Natural killer cell (primary cell): ENCODE measurements around the gene MYO1D. TPM values are rescaled to one million over a fixed set of nuclear protein-coding genes. Genes with fewer than 3 reads are reported as not detected.

Source experiments
- ATAC-seq, 3 donors: fragments of 150-1000 bp in 2 of 3; fragments of 200-7000 bp in 1 of 3; cut with Tn5 transposase; 1 replicate in 1 of 3; 2 replicates in 2 of 3; pipeline ENCODE4 v1.10.0; 2021; ENCODE audit warnings: mild to moderate bottlenecking in 2 of 3, moderate library complexity in 2 of 3
- DNase-seq, 2 donors: peaks; one replicate each; pipeline versions ENCODE4 v3.0.0 to v3.0.0-alpha.2; 2013 to 2021; ENCODE audit warnings: mixed read lengths in 1 of 2
- H3K27ac ChIP-seq: one replicate; pipeline ENCODE4 v1.5.1; 2013; ENCODE audit warnings: mild to moderate bottlenecking, low read length
- H3K27me3 ChIP-seq: one replicate; pipeline ENCODE4 v1.6.1; 2013; ENCODE audit warnings: low read length; ENCODE audit not compliant: control insufficient read depth, insufficient read depth
- H3K36me3 ChIP-seq: one replicate; pipeline ENCODE4 v1.6.1; 2013; ENCODE audit warnings: low read length; ENCODE audit not compliant: control insufficient read depth, insufficient read depth
- H3K4me1 ChIP-seq: one replicate; pipeline ENCODE4 v1.6.1; 2013; ENCODE audit warnings: low read length; ENCODE audit not compliant: control insufficient read depth, insufficient read depth
- H3K4me3 ChIP-seq: one replicate; pipeline ENCODE4 v1.5.1; 2013; ENCODE audit warnings: low read length
- H3K9me3 ChIP-seq: one replicate; pipeline ENCODE4 v1.6.1; 2013; ENCODE audit warnings: low read length; ENCODE audit not compliant: control insufficient read depth, insufficient read depth
- H3K27ac Mint-ChIP-seq, 2 donors: one replicate each; pipeline ENCODE4 v1.8.0; 2022; ENCODE audit warnings: mild to moderate bottlenecking in 2 of 2, mixed read lengths in 2 of 2, moderate library complexity in 1 of 2
- H3K27me3 Mint-ChIP-seq, 2 donors: one replicate each; pipeline ENCODE4 v1.8.0; 2022; ENCODE audit warnings: low read depth in 2 of 2, mixed read lengths in 2 of 2
- H3K36me3 Mint-ChIP-seq: one replicate; pipeline ENCODE4 v1.8.0; 2022; ENCODE audit warnings: mixed read lengths
- H3K4me1 Mint-ChIP-seq, 2 donors: one replicate each; pipeline ENCODE4 v1.8.0; 2022; ENCODE audit warnings: mixed read lengths in 2 of 2
- H3K4me3 Mint-ChIP-seq: one replicate; pipeline ENCODE4 v1.8.0; 2022; ENCODE audit warnings: mild to moderate bottlenecking, moderate library complexity, mixed read lengths
- H3K9me3 Mint-ChIP-seq, 2 donors: one replicate each; pipeline ENCODE4 v1.8.0; 2022; ENCODE audit warnings: mixed read lengths in 2 of 2
- WGBS: methylation state at CpG from one replicate; pipeline ENCODE4 v1.1.7; 2013; ENCODE audit warnings: missing lambda C conversion rate; ENCODE audit not compliant: insufficient coverage; 5-methylcytosine and 5-hydroxymethylcytosine counted together
- intact Hi-C: fragments of 100-400 bp; cut with micrococcal nuclease; formaldehyde crosslinking; loops from one replicate; pipeline ENCODE4 v1.14.2; 2022
- total RNA-seq, 4 donors: library from RNA; stranded (reverse); fragments of 120-200 nt in 1 of 4; gene quantifications; one replicate each; pipeline versions ENCODE4 v1.2.3 to v1.2.4, GENCODE V29; 2013 to 2022
- TF ChIP-seq, protein P1 (sequence below): fragments of 200-600 bp; IDR thresholded peaks from one replicate; pipeline ENCODE4 v1.8.0; 2022; ENCODE audit warnings: antibody characterized with exemption

MYO1D gene
- total RNA-seq, 3 donors from 2014 or later (not counting 1 experiment from before 2014, with no cell fraction given) = 6.8 to 20.2 (median 10.5) TPM

DNA sequence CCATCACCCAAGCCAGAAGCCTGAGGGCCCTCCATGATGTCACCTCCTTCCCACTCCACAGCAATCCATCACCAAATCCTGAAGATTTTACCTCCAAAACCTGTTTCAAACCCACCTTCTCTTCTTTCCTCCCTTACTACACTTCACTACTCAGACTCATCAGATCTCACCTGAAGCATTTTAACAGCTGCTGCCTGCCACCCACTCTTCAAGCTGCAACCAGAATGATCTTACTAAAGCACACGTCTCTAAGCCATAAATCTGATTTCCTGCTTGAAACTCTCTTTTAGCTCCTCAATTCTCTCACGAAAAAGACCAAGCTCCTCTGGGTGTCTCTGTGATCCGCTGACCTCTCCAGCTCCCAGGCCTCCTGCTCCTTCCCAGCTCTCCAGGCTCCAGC lies 343.6 kb downstream of the MYO1D start:
- TF ChIP-seq, protein P1, sequence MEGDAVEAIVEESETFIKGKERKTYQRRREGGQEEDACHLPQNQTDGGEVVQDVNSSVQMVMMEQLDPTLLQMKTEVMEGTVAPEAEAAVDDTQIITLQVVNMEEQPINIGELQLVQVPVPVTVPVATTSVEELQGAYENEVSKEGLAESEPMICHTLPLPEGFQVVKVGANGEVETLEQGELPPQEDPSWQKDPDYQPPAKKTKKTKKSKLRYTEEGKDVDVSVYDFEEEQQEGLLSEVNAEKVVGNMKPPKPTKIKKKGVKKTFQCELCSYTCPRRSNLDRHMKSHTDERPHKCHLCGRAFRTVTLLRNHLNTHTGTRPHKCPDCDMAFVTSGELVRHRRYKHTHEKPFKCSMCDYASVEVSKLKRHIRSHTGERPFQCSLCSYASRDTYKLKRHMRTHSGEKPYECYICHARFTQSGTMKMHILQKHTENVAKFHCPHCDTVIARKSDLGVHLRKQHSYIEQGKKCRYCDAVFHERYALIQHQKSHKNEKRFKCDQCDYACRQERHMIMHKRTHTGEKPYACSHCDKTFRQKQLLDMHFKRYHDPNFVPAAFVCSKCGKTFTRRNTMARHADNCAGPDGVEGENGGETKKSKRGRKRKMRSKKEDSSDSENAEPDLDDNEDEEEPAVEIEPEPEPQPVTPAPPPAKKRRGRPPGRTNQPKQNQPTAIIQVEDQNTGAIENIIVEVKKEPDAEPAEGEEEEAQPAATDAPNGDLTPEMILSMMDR = no peak
- DNase-seq (no peak), ATAC-seq (no peak)
- 72% methylated on average over 3 of the region's 3 CpGs for WGBS
- H3K9me3 ChIP-seq = no peaks in the 10 kb centered on the region
- no peaks in the 10 kb centered on the region for H3K27me3 ChIP-seq
- H3K4me3 ChIP-seq = no peak overlapping the region
- H3K27me3 Mint-ChIP-seq = no peaks in the 10 kb centered on the region
- no peaks in the 10 kb centered on the region for H3K36me3 ChIP-seq
- no peak overlapping the region for H3K4me3 Mint-ChIP-seq
- H3K9me3 Mint-ChIP-seq = no peaks in the 10 kb centered on the region
- H3K4me1 ChIP-seq = peaks cover 18% of the 10 kb centered on the region
- H3K27ac Mint-ChIP-seq = no peak overlapping the region
- peaks cover 26 to 29% of the 10 kb centered on the region in 2 donors for H3K4me1 Mint-ChIP-seq
- intact Hi-C loops = no loop called here
- H3K36me3 Mint-ChIP-seq = no peaks in the 10 kb centered on the region
- no peak overlapping the region for H3K27ac ChIP-seq

DNA sequence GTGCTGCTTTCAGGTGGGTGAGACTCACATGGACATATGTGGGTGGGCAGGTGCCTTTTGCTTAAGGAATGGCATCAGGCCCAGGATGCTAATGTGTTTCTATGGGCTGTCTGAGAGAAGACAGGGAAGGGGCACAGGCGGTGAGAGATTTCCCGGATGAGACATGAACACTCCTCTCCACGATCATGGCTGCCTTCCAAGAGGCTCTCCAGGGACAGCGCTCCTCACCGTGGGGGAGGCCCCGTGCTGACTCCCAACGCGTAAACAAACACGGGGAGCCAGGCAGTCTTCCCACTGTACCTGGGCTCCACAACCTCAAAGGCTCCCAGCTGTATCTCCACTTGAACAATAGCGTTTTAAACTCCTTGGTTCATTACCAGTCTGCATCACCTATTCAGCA lies 347.3 kb downstream of the MYO1D start:
- H3K27me3 Mint-ChIP-seq = no peaks in the 10 kb centered on the region
- Histone ChIP-seq H3K27me3 (no peaks in the 10 kb centered on the region), H3K9me3 (no peaks in the 10 kb centered on the region), H3K4me3 (no peak overlapping the region), H3K4me1 (peaks cover 42% of the 10 kb centered on the region), H3K27ac (no peak overlapping the region), H3K36me3 (no peaks in the 10 kb centered on the region)
- H3K27ac Mint-ChIP-seq = peak overlapping the region; percentile 77 to 89
- H3K9me3 Mint-ChIP-seq = no peaks in the 10 kb centered on the region
- TF ChIP-seq, protein P1 = no peak
- ATAC-seq (no peak), DNase-seq (no peak)
- intact Hi-C loops = no loop called here
- no peak overlapping the region for H3K4me3 Mint-ChIP-seq
- 95% methylated on average over 9 of the region's 10 CpGs for WGBS
- peaks cover 55 to 57% of the 10 kb centered on the region in 2 donors for H3K4me1 Mint-ChIP-seq
- no peaks in the 10 kb centered on the region for H3K36me3 Mint-ChIP-seq

DNA sequence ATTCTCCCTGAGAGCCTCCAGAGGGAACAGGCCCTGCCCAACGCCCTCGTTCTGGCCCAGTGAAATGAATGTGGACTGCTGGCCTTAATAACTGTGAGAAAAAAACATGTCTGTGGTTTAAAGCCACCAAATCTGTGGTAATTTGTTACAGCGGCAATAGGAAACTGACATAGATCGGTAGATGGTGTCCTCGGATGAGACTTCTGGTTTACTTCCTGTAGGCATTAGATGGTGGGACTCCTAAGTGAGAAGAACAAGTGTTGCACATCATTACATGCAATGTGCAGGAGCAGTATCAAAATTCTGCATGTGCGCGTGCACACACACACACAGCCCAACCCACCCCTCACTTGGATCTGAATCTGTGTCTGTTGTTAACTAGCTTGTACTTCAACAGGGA lies 348.1 kb downstream of the MYO1D start:
- 26% methylated on average over 5 of the region's 7 CpGs for WGBS
- Mint-ChIP-seq H3K4me3 (peak overlapping the region; percentile 79), H3K36me3 (no peaks in the 10 kb centered on the region), H3K27me3 (no peaks in the 10 kb centered on the region), H3K9me3 (no peaks in the 10 kb centered on the region), H3K27ac (peak overlapping the region; percentile 77 to 89), H3K4me1 (peaks cover 60 to 62% of the 10 kb centered on the region in 2 donors)
- Histone ChIP-seq H3K27me3 (no peaks in the 10 kb centered on the region), H3K36me3 (no peaks in the 10 kb centered on the region), H3K4me1 (peaks cover 50% of the 10 kb centered on the region), H3K27ac (peak overlapping the region; percentile 72), H3K4me3 (no peak overlapping the region), H3K9me3 (no peaks in the 10 kb centered on the region)
- ATAC-seq = peak; percentile 54 to 68 (median 57)
- TF ChIP-seq, protein P1 = no peak
- intact Hi-C loops = no loop called here
- DNase-seq = peak in 1 of 2 donors; percentile 66

DNA sequence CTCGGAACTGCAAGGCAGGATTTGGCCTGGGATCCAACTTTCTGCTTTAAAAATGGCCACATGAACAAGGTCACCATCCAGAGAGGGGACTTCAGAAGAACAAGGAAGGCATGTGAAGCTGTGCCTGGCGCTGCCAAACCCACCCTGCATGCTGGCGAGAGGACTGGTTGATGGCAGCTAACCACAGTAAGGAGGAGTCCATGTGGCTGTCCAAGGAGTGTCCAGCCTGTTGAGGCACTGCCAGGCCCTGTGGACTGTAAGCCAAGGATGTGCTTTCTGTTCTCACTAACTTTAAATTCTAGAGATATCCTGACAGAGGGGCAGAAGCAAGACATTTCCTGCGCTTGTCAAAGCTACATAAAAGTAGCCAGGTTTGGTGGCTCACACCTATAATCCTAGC lies 349.8 kb downstream of the MYO1D start:
- H3K27ac Mint-ChIP-seq = peak overlapping the region; percentile 42 to 78
- TF ChIP-seq, protein P1 = no peak
- H3K4me3 Mint-ChIP-seq = peak overlapping the region; percentile 17
- H3K27ac ChIP-seq = no peak overlapping the region
- H3K4me3 ChIP-seq = no peak overlapping the region
- intact Hi-C loops = no loop called here
- DNase-seq (no peak), ATAC-seq (no peak)
- H3K36me3 Mint-ChIP-seq = no peaks in the 10 kb centered on the region
- H3K9me3 Mint-ChIP-seq = no peaks in the 10 kb centered on the region
- no peaks in the 10 kb centered on the region for H3K27me3 ChIP-seq
- no peaks in the 10 kb centered on the region for H3K27me3 Mint-ChIP-seq
- H3K4me1 ChIP-seq = peaks cover 67% of the 10 kb centered on the region
- WGBS = 90% methylated on average over 4 of the region's 4 CpGs
- H3K4me1 Mint-ChIP-seq = peaks cover 70 to 77% of the 10 kb centered on the region in 2 donors
- no peaks in the 10 kb centered on the region for H3K36me3 ChIP-seq
- H3K9me3 ChIP-seq = no peaks in the 10 kb centered on the region
